Stimulated activated CD4-positive, alpha-beta T cell treated with anti-CD3 and anti-CD28 coated beads, Interleukin-12 subunit alpha, Interleukin-12 subunit beta, amount 100 ng/mL, for 24 hours (primary cell): Measurements from ENCODE around the gene APBA2.

Source experiments
- DNase-seq, 2 experiments: peaks; one replicate each; pipeline ENCODE4 v3.0.0-alpha.2; 2020; ENCODE audit warnings: low read depth in 2 of 2

APBA2 gene

GRCh38 chr15:29086001-29086400, 200.2 kb downstream of the APBA2 start:
- DNase-seq: no peak

GRCh38 chr15:29086891-29087290, 201.1 kb downstream of the APBA2 start:
- no peak for DNase-seq

GRCh38 chr15:29087521-29088285, 201.9 kb downstream of the APBA2 start:
- DNase-seq: no peak

- DNase-seq: no peak
Measured at GRCh38 chr15:29088666-29089065, 202.9 kb downstream of the APBA2 start.

GRCh38 chr15:29089731-29090616, 204.2 kb downstream of the APBA2 start:
- no peak for DNase-seq

- DNase-seq: peak in 1 of 2 experiments; percentile 52
Measured at GRCh38 chr15:29090617-29091466, 205.1 kb downstream of the APBA2 start.

GRCh38 chr15:29091666-29092065, 205.9 kb downstream of the APBA2 start:
- DNase-seq: no peak

GRCh38 chr15:29092376-29093064, 206.7 kb downstream of the APBA2 start:
- no peak for DNase-seq

GRCh38 chr15:29093065-29093435, 207.3 kb downstream of the APBA2 start:
- DNase-seq: no peak

- DNase-seq: no peak
Measured at GRCh38 chr15:29093696-29094343, 208.0 kb downstream of the APBA2 start.

- no peak for DNase-seq
Measured at GRCh38 chr15:29094711-29095110, 208.9 kb downstream of the APBA2 start.

- no peak for DNase-seq
Measured at GRCh38 chr15:29095746-29096145, 210.0 kb downstream of the APBA2 start.

- no peak for DNase-seq
Measured at GRCh38 chr15:29097168-29097567, 211.4 kb downstream of the APBA2 start.

GRCh38 chr15:29097971-29098370, 212.2 kb downstream of the APBA2 start:
- no peak for DNase-seq

GRCh38 chr15:29098652-29099051, 212.9 kb downstream of the APBA2 start:
- no peak for DNase-seq

- DNase-seq: no peak
Measured at GRCh38 chr15:29099131-29099880, 213.5 kb downstream of the APBA2 start.

- DNase-seq: no peak
Measured at GRCh38 chr15:29100486-29101000, 214.8 kb downstream of the APBA2 start.

GRCh38 chr15:29101491-29101890, 215.7 kb downstream of the APBA2 start:
- no peak for DNase-seq

- DNase-seq: peak; percentile 16 to 47
Measured at GRCh38 chr15:29102173-29102794, 216.5 kb downstream of the APBA2 start.
